ENCODE data around the gene NATD1.

Gene NATD1

DNA sequence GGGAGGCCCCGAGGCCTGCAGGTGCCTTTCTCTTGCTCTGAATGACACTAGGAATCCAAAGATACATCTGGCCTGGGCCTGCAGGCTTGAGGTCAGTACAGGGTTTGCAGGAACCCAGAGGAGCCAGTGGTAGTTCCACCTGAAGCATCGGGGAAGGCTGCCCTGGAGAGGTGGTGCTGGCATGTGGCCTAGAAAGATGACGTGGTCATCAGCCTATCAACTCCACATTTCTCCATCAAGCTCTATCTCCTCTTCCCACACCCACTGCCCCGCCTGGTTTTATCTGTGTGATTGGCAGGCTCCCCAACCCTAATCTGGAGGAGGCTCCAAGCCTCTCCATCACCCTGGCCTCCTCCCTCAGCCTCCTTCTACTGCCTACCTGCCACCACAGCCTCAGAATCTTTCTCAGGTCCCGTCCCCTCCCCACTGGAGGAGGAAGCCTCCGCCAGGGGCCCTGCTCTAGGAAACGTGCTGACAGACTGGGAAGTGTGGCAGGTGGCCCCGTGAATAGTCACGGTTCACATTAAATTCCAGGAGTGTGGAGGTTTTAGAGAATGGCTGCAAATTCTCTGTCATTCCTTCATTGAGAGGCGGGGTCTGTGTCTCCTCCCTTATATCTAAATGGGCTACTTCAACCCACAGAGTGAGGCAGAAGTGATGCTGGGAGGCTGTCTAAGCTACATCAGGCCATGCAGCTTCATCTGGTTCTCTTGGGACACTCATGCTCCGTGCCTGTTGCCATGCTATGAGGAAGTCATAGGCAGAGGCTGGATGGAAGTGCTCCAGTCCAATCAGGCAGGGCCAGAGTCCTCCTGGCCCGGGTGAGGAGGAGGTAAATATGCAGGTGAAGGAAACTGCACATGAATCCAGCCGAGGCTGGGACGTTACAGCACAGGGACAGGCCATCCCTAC, 19.9 kb upstream of the NATD1 start:
- no peak for DNase-seq

GRCh38 chr17:21272250-21272649, 19.0 kb upstream of the NATD1 start:
- no peak for DNase-seq

DNA sequence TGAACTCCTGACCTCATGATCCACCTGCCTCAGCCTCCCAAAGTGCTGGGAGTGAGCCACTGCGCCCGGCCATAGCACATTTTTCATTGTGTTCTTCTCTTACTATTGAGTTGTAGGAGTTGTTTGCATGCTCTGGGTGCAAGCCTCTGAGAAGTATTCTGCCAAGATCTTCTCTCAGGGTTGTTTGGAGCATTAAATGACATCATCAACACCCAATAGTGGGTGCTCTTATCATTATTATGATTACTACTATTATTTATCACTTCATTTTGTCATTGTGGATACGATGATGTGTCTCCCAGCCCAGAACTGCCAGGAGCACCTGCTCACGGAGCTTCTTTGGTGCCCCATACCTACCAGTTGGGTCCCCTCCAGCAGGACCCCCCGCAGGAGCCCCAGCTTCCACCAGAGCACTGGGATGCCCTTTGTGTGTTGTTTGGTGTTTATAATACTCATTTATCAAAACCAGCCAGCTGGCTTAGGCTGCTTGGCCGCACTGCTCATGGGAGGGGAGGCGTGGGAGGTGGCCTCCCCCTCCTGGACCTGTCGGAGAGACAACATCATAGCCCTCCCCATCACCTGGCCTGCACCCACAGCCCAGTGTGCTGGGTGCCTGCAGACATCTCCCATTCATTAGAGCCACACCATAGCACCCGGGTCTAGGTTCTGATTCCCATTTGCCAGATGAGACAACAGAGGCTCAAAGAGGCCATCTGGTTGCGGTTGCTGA, 18.4 kb upstream of the NATD1 start:
- no peak for DNase-seq

DNA sequence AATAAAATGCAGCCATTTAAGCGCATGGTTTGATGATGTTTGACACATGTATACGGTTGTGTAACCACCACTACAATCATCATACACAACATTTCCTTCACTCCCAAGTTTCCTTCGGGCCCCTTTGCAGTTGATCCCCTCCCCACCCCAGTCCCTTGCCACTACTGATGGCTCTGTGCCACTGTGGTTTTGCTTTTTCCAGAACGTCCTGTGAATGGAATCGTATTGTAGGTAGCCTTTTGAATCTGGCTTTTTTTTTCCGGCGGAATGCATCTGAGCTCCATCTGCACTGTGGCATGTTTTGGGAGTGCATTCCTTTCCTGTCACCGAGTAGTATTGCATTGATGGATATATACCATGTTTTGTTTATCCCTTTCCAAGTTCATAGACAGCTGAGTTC, 16.2 kb upstream of the NATD1 start:
- DNase-seq, result no peak

DNA sequence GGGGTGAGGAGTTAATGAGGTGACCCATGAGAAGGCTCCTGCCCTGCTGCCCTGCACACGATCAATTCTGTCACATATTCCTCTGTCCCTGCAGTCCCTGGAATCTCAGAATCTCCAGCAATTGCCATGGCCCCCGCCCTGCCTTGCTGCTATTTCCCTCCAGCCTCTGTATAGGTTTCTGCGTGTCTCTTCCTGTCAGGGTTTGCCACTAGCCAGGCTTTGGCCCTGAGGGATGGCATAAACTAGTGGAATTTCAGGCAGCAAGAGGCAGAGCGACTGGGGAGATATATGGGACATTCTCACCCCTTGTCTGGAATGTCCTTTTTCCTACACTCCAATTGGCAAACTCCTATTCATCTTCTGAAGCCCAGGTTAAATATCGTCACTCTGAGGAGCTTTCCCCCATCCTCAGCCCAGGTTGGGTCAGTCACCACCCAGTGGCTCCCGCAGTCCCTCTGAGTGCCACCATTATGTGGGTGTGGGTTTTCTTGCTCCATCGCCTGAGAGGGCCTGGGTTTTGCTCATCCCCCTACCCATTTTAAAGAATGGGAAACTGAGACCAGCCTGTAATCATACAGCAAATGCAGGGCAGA, 15.5 kb upstream of the NATD1 start:
- no peak for DNase-seq

GRCh38 chr17:21263376-21263775, 10.2 kb upstream of the NATD1 start:
- no peak for DNase-seq

DNA sequence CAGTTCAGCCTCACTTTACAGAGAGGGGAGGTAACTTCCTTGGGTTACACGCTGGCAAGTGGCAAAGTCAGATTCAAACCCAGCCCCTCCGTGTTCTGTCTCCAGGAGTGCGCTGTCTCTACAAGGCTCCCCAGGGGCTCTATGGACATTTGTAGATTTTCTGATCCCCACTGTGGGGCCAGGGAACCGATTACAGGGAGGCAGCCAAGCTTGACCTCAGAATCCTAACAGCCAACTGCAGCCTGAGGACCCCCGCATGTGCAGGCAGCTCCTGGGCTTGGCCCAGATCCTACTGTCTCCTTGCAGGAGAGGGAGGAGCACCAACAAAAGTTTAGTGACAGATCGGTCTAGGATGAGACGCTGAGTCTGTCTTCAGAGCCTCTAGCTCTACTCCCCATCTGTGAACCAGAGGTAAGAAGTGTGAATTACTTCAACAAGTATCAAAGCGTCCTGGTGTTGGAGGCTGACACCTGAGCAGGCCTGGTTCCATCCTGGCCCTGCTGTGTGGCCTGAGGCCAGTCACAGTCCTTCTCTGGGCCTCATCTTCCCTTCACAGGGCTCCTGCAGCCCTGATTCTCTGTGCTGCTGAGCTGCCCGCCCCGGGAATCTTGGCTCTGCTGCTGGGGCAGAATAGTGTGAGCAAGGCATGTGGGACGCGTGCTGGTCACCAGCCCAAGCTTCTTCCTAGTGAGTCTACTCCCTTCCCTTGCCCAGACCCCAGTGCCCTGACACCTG, 9.2 kb upstream of the NATD1 start:
- DNase-seq, result no peak

GRCh38 chr17:21258593-21258992, 5.4 kb upstream of the NATD1 start:
- no peak for DNase-seq

DNA sequence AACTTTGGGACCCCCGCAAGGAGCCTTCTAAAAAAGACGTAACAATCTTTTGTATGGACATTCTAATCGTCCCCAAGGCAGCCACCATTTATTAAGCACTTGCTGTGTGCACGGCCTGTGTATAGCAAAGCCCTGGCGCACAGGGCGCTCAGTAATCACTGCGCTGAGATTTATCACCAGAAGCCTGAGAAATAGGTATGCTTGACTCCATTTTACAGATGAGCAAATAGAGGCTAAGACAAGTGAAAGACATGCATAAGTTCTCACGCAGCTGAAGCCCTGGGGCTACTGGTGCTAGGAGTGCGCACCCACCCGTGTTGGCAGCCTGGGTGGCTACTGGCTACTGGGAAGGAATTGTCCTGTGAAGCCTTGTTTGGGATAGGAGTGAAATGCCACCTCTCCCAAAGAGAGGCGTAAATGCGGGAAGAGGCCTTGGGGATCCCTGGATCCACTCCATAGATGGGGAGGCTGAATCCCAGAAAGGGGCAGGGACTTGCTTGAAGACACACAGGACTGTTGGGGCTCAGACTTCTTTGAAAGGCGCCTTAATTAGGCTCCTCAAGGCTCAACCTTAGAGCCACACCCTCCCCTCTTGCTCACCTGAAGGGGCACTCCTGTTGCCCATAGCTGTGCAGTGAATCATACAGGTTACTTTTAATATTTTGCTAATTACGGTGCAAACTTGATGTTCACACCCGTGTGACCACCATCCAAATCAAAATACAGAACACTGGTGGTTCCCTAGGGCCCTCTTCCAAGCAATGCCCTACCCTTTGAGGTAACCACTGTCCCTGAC, 634 bp upstream of the NATD1 start:
- no peak for DNase-seq

DNA sequence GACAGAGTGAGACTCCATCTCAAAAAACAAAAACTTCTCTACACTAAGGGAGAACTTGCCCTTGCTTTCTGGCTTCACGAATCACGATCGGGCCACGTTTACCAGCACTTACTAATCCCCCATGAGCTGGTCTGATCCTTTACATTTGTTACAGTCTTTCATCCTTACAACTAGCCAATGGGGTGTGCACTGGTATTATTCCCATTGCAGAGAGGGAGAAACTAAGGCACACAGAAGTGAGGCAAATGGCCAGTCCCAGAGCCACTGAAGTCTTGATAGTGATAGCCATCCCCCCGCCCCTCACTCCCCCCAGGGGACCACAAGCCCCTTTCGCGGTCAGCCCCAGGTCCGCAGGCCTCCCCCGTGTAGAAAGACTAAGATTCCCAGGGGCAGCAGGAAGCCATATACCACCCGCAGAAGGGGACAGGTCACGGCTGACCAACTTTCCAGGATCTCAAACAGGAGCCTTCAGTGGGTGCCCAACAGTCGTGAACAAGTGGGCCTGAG, 868 bp downstream of the NATD1 start:
- DNase-seq, result no peak

GRCh38 chr17:21251337-21252010, 1.7 kb downstream of the NATD1 start:
- no peak for DNase-seq

DNA sequence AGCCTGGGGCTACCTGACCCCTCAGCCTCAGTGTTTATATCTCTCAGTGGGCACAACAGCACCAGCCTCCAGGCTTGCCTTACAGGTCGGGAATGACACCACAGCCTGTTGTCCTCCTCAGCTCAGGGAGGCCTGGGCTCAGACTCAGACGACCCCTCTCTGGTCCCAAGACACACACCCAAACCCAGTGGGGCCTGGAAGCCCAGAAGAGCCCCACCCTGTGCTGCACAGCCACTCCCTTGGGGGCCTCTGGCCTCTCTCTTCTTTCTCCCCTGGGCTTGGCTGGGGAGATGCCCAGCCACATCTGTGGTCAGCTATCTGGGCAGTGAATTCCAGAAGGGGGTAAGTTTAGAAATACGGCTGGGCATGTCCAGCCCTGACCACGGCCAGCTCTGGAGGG, 2.4 kb downstream of the NATD1 start:
- no peak for DNase-seq

GRCh38 chr17:21249920-21250703, 3.1 kb downstream of the NATD1 start:
- DNase-seq, result no peak

DNA sequence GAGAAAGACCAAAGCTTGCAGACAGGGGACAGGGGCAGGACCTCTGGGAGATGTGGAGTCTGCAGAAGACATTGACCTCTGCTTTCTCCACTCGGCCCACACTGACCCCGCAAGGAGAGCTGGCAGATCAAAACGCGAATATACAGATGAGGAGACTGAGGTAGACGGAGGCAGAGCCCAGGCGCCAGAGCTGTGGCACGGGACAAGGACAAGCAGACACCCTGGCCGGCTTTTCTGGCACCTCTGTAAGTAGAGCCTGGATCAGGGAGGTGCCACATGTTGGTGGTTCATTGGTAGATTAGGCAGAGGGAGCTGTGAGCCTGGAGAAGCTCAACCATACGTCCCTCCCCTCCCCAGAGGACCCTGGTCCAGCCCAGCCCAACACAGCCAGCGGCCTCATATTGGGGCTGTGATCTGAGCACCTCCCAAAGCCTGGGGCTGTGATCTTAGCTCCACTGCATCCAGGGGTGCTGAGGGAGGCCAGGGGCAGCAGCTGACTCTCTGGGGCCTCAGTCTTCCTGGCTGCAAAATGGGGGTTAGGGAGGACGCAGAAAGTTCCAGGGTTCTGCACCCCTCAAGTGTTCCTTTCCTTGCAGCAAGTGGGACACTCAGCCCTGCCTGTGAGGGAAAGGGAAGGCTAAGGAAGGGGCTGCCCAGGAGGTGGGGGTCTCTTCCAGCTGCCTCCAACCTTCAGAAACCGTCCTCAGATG, 4.0 kb downstream of the NATD1 start:
- DNase-seq, result no peak

DNA sequence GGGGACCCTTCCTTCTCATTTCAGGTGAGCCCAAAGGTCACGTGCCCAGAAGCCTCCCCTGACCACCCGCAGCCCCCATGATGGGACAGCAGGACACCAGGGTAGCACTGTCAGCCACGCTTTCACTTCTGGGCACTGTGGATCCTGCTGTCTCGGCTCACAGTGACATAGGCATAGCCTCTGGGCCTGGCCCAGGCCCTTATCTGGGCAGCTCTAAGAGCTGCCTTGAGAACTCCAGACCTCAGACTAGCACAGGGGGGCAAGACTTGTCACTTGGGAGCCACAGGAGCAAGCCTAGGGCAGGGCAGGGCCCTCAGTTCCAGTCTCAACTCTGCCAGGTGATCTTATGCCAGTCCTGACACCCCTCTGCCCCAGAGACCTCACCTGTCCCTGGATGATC, 4.7 kb downstream of the NATD1 start:
- DNase-seq, result no peak

- no peak for DNase-seq
Observed at GRCh38 chr17:21247552-21248258, 5.5 kb downstream of the NATD1 start.

DNA sequence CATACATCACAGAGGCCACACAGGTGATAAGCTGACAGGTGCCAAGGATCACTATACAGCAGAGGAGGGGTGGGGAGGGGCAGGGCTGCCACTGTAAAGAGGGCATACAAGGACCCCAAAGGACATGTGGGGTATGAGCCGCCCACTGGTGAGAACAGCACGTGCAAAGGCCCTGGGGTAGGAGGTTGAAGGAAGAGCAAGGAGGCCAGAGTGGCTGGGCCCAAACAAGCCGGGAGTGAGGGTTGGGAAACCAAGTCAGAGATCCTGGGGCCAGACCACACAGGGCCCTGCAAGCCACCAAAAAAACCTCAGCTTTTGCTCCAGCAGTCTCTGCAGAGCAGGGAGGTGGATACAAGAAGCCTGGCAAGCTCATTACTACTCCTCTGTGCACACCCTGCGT, 6.5 kb downstream of the NATD1 start:
- no peak for DNase-seq

DNA sequence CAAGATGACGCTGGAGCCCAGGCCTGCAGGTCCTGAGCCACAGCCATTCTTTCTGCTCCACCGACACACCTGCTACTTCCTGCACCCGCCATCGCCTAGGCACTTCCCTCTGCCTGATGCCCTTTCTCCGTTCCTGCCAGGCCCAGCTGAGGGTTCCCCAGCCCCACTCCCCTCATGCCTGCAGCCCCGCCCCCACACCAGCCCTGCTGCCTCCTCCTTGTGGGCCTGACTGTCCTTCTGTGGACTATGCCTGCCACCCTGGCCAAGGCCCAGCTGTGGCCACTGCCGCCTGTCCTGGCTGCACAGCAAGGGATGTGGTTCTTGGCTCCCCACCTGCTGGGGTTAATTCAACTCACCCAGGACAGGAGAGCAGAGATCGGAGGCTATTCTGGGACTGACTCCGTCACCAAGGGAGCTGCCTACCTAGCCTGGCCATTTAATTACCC, 7.5 kb downstream of the NATD1 start:
- no peak for DNase-seq
